GM18861 (cell line): ENCODE results near the gene SEMA4D.

Experiments
- ATAC-seq: cut with Tn5 transposase; IDR thresholded peaks from one replicate; pipeline ENCODE4 v1.9.1; 2021; ENCODE audit not compliant: unreplicated experiment

Gene SEMA4D

GRCh38 chr9:89497978-89498851, at the start of gene SEMA4D:
TSS of gene SEMA4D (minus strand) at chr9:89498113. CDS start at chr9:89405456, 92,657 bp downstream.
- ATAC-seq, result no peak

- ATAC-seq, result no peak
These were observed 49.1 kb upstream of the SEMA4D start for GRCh38 chr9:89547000-89547399.

- no peak for ATAC-seq
These were observed 46.4 kb upstream of the SEMA4D start for GRCh38 chr9:89544279-89544661.

GRCh38 chr9:89543621-89544278, 45.8 kb upstream of the SEMA4D start:
- no peak for ATAC-seq

- ATAC-seq, result no peak
These were observed 45.2 kb upstream of the SEMA4D start for GRCh38 chr9:89543111-89543510.

GRCh38 chr9:89542401-89543021, 44.6 kb upstream of the SEMA4D start:
- no peak for ATAC-seq

- ATAC-seq, result no peak
These were observed 43.9 kb upstream of the SEMA4D start for GRCh38 chr9:89541798-89542197.

GRCh38 chr9:89539374-89539773, 41.5 kb upstream of the SEMA4D start:
- ATAC-seq, result no peak

GRCh38 chr9:89538871-89539270, 41.0 kb upstream of the SEMA4D start:
- ATAC-seq, result no peak

- no peak for ATAC-seq
These were observed 39.3 kb upstream of the SEMA4D start for GRCh38 chr9:89537166-89537565.

GRCh38 chr9:89536600-89536999, 38.7 kb upstream of the SEMA4D start:
- ATAC-seq, result no peak

GRCh38 chr9:89536145-89536574, 38.2 kb upstream of the SEMA4D start:
- ATAC-seq, result no peak

GRCh38 chr9:89535461-89535860, 37.5 kb upstream of the SEMA4D start:
- no peak for ATAC-seq

GRCh38 chr9:89534515-89535287, 36.8 kb upstream of the SEMA4D start:
- no peak for ATAC-seq

- no peak for ATAC-seq
These were observed 35.6 kb upstream of the SEMA4D start for GRCh38 chr9:89533411-89534095.

GRCh38 chr9:89532944-89533343, 35.0 kb upstream of the SEMA4D start:
- ATAC-seq, result no peak

GRCh38 chr9:89532478-89532877, 34.6 kb upstream of the SEMA4D start:
- ATAC-seq, result no peak

- ATAC-seq, result no peak
These were observed 33.9 kb upstream of the SEMA4D start for GRCh38 chr9:89531766-89532165.

- no peak for ATAC-seq
These were observed 32.8 kb upstream of the SEMA4D start for GRCh38 chr9:89530726-89531125.

- ATAC-seq, result no peak
These were observed 31.5 kb upstream of the SEMA4D start for GRCh38 chr9:89529243-89530035.
